GM21723 (cell line): Measurements from ENCODE around the gene TCN2.
"Not testable (repeated sequence)": the region's sequence is repeated elsewhere in the genome, so short reads cannot be mapped to it uniquely, and the experiment has no call there.

Source experiments
- ATAC-seq: cut with Tn5 transposase; IDR thresholded peaks from one replicate; pipeline ENCODE4 v1.9.1; 2021; ENCODE audit warnings: mild to moderate bottlenecking, moderate library complexity; ENCODE audit not compliant: unreplicated experiment

The TCN2 gene

DNA sequence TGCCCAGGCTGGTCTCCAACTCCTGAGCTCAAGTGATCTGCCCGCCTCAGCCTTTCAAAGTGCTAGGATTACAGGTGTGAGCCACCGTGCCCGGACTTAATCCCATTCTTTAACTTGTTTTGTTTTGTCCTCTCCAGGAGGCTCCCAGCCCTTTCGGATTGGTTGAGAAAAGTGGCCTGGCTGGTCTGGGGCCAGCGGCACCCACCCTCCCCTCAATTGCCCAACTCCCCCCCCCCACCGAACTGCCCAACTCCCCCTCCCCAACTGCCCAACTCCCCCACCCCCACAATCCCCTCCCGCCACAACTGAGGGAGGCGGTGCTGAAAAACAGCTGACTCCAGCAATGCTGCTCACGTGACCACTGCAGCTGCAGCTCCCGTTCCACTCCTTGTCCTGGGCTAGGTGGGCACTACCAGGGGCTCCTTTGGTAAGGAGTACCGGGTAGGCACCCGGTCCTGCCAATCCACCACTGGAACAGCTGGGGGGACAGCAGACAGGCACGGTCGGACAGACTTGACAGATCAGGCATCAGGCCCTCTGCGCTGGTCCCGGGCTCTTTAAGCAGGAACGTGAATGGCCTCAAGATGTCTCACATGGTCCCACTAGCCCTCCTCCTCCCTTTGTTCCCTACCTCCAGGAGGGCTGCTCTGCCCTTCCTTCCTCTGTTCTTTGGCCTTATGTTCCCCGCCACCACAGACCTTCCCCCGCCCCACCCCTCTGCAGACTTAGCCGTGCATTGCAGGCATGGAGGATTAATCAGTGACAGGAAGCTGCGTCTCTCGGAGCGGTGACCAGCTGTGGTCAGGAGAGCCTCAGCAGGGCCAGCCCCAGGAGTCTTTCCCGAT, at the start of gene TCN2:
Gene TCN2, plus strand, starts transcription at position 720 of the 845 bp plus-strand sequence. CDS start 158 bp downstream, outside the sequence.
- peak; percentile 52 for ATAC-seq

DNA sequence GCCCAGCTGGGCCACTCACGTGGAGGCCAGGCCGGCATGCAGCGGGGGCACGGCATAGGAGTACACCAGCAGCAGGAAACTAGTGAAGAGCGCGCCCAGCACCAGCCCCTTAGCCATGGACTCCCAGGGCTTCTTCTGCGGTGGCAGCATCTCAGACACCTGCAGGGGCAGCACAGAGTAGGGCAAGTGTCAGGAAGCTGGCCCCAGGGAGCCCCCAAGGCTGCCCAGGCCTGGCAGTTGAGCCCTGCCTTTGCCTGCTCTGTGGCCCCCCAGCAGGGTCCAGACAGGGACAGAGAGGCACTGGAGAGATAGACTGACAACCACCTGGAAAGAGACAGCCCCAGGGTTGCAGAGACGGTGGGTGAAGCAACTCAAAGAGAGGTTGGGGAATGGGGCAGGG, 49.7 kb upstream of the TCN2 start:
- ATAC-seq, result no peak

DNA sequence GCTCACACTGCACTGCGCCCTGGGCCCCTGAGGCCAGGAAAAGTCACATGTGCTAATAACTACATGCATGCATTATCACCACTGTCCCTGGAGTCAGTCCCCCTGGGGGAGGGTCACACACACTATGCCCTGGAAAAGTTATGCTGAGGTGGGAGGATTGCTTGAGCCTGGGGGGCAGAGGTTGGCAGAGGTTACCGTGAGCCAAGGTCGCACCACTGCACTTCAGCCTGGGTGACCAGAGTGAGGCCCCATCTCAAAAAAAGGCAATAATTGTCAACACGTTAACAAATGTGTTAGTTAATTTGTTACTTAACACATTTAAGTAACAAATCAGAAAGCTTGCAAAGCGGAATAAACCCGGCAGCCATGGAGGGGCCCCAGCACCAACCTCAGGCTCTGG, 47.1 kb upstream of the TCN2 start:
- no peak for ATAC-seq

DNA sequence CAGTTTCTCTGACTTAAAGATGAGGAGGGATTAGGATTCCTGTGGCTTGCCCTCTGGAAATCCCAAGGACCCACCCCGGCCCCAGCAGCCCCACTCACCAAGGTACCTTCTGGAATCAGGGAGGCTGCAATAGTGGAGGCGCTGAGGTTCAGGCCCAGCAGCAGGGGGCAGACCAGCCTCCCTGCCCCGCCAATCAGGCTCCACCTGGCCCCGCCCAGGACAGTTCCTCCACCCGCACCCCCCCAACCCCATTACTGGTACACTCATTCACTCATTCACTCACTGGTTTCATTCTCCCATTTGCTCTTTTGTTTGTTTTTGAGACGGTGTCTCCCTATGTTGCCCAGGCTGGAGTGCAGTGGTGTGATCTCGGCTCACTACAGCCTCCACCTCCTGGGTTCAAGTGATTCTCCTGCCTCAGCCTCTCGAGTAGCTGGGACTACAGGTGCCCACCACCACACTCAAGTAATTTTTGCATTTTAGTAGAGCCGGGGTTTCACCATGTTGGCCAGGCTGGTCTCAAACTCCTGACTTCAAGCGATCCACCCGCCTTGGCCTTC, 46.3 kb upstream of the TCN2 start:
- ATAC-seq, result not testable (repeated sequence)

DNA sequence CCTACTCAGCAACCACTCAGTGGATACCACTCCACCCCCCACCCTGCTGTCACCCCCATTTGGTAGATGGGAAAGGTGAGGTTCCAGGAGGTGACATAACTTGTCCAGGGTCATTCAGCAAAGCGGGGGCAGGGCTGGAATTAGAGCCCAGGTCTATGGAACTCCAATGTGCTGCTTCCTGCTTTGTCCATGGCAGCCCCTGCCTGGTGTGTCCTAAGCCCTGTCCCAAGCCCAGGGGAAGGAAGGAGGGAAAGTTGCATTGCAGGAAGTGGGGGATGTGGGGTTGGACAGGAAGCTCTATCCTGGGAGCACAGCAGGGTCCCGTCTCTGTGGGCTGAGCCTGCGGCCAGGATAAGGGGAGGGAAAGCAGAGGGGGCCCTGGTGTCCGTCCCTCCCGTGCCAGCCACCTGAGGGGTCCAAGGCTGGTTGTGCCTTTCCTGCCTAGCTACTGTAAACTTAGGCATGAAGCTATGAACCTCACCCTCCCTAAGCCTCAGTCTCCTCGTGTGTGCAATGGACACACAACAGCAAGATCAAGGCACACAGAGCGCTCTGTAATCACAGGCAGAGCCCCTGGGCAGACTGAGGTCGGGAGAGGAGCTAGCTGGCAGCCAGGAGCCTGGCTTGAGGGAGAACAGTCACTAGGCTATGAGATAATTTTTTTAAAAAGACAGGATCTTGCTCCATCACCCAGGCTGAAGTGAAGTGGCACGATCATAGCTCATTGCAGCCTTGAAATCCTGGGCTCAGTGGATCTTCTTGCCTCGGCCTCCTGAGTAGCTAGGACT, 45.4 kb upstream of the TCN2 start:
- no peak for ATAC-seq

DNA sequence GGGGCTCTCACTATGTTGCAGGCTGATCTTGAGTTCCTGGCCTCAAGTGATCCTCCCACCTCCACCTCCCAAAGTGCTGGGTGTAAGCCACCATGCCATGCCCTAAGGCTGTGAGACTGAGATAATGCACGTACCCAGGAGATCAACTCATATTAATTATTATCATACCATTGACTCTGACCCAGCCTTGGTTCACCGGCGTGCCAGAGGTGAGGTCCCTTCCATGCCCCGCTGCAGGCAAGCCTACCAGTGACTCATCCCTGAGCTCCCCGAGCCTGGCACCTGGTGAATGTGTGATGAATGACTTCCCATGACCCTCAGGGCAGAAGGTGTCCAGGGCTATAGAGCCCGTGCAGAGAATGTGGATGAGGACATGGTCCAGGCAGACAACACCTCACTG, 44.6 kb upstream of the TCN2 start:
- ATAC-seq, result no peak

DNA sequence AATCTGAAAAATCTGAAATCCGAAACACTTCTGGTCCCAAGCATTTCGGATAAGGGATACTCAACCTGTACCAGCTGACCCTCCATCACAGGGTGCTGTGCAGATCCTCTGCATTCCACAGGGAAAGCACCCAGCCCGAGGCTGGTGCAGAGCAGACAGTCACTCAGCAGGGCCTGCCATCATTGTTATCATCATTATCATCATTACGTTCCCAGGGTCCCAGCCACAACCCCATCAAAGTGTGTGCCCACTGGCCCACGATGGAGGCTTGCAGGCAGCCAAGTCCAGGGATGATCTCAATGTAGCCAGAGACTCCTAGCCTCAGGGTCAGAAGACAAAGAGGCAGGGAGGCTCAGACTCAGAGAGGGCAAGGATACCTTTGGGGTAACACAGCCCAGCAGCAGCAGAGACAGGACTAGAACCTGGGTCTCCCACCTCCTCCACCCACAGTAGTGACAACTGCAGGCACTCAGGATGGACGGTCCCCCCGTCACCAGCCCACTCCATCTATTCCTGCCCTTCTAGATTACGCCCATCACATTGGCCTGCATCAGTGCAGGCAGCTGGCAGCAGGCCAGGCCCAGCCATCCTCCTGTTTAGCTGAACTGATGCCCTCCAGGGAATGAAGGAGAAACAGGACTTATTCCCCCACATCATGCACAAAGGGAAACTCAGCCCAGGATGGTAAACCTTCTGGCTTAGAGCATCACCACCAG, 42.8 kb upstream of the TCN2 start:
- no peak for ATAC-seq

DNA sequence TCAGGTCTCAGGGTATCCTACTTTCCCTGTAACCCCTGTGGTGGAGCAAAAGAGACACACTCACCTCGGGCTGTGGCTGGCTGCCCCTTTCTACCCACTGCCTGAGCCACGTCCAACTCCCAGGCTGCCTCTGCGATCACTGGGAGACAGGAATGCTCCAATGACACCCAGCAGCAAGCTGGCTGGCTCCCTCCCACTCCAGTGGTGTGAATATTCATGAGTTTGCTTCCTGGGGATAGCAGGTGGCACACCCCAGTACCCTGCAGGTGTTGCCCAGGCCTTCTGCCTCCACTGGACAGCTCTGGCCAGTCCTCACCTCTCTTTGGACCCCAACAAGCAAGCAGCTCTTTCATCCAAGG, 42.2 kb upstream of the TCN2 start:
- no peak for ATAC-seq

DNA sequence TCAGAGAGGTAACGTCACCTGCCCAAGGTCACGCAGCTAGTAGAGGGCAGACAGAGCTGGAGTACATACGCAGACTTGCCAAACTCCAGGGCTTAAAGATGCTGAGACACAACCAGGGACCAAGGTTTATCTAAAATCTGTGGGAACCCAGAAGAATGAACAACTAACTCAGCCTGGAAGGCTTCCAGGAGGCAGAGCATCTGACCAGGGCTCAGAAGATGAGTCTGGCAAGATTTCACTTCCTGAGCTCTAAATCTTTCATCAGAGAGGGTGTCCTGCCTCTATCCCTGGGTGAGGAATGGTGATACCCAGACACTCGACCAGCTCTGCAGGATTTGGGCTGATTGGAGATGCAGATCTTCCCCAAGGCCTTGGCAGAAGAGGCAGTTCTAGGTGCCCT, 41.6 kb upstream of the TCN2 start:
- ATAC-seq, result no peak

DNA sequence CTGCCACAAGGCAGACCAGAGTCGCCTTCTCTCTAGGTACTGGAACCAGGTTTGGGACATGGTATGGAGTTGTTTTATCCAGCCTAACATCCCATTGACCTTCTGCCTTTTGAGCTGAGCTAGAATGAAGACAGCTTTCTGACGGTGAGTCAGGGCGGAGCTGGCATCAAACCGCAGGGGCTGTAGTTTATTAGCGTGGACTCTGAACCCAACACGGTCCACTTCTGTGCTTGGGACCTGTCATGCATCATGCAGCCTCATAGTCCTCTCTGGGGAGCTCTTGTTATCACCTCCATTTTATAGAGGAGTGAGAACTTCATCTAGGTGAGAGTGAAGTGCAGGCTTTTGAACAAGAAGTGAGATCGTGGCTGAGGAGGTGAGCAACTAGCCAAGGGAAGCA, 40.8 kb upstream of the TCN2 start:
- ATAC-seq, result no peak

DNA sequence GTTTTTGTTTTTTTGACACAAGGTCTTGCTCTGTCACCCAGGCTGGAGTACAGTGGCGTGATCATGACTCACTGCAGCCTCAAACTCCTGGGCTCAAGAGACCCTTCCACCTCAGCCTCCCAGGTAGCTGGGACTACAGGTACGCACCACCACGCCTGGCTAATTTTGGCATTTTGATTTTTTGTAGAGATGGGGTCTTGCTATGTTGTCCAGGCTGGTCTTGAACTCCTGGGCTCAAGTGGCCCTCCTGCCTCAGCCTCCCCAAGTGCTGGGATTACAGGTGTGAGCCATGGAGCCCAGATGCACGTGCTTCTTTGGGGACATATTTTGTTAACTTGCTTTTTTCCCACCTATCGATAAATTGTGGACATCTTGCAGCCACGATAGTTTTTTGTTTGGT, 39.7 kb upstream of the TCN2 start:
- not testable (repeated sequence) for ATAC-seq

DNA sequence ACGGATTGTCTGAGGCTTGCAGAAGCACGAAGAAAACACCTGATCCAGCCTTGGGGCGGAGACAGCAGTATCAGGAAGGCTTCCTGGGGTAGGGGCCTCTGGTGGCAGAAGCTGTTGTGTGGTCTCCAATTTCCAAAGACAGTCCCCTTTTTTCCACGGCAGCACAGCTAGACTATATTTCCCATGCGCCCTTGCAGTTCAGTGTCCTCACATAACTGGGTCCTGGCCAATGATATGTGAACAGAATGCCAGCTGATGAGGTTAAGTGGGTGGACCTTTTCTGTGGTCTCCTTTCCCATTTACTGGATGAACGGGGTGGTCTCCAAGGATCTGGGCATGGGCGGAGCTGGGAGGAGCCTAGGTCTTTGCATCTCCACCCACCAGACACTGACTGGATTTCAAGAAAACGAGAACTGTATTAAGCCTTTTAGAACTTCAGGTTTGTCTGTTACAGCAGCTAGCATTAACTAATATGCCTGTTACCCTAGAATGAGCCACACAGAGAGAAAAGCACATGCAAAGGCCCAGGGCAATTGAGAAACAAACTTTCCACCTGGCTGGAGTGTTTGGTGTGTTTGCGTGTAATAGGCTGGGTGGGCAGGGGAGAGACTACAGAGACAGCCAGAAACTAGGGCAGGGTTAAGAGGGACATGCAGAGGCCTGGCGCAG, 38.7 kb upstream of the TCN2 start:
- ATAC-seq, result no peak

DNA sequence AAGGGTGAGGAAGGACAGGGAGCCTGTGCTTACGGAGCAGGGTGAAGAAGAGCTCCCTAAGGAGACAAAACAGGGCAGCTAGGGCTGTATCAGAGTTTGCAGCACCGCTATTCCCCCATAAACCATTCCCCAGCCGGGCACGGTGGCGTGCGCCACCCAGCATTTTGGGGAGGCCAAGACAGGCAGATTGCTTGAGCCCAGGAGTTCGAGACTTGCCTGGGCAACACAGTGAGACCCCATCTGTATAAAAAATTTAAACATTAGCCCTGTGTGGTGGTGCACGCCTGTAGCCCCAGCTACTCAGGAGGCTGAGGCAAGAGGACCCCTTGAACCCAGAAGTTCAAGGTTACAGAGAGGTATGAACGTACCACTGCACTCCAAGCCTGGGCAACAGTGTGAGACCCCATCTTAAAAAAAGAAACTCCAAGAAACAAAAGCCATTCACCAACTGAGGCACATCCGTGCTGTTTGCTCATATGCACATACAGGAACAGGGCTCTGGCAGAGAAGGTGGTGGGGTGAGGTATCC, 37.2 kb upstream of the TCN2 start:
- no peak for ATAC-seq

DNA sequence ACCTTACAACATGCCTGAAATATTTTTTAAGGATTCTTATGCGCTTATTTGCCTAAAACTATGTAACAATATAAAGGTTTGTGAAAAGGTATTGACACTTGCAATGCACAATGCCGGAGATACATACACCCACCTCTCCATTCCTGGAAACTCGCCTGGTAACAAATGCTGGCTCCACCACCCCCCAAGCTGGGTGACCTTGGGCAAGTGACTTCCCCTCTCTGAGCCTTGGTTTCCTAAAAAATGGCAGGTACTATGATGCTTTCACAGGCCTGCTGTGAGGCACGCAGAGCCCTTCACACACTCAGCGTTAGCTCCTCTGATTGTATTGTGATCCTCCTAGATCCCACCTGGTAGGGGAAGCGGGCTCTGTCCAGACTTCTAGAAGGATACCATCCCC, 34.8 kb upstream of the TCN2 start:
- ATAC-seq, result no peak

DNA sequence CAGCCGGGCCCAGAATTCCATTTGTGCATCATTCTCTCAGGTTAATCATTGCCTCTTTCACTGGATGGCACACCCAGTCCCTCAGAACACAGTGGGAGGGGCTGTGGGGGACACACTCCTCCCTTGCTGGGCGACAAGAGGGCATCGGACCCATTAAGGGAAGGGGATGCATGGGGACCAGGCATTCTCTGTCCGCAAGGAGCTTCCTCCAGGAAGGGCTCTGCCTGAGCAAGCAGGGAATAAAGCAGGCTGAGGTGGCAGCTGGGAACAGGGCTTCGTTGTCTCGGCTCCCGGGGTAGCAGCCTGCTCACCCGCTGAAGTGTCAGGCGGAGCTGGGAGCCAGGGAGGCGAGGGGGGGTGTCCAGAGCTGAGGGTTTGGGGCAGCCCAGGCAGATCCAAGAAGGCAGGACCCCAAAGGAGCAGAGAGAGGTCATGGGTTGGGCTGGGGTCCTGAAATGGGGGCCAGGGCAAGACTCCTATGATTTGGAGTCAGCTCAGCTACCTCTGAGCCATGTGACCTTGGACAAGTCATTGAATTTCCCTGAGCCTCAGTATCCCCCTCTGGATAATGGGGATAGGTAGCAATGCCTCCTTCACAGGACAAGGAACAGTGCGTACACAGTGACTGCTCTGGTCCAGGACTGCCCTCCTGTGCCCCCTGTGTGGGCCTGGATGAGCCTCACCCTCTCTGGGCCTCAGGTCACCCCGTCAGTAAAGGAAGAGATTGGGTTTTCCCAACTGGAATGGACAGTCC, 34.0 kb upstream of the TCN2 start:
- no peak for ATAC-seq

DNA sequence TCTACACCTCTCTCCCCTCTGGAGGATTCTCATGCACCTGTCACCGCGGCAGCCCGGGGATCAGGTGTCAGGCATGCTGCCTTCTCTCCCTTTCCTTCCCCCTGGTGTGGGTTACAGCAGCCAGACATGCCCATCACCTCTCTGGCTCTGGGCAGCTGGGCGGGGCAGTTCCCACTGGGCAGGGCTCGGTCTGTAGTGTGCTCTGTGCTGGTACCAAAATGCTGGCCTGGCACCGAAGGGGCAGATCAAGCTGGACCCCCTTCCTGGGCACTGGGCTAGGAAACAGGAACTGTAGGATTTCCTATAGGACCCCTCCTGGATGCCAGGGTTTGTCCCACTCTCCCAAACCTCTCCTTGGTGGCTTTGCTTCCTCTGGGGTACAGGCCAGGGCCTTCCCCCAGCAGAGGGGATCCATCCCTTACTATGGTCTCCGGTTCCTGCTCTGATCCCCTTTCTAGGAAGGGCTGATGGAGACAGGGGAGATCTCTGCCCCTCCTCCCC, 33.3 kb upstream of the TCN2 start:
- ATAC-seq, result no peak

DNA sequence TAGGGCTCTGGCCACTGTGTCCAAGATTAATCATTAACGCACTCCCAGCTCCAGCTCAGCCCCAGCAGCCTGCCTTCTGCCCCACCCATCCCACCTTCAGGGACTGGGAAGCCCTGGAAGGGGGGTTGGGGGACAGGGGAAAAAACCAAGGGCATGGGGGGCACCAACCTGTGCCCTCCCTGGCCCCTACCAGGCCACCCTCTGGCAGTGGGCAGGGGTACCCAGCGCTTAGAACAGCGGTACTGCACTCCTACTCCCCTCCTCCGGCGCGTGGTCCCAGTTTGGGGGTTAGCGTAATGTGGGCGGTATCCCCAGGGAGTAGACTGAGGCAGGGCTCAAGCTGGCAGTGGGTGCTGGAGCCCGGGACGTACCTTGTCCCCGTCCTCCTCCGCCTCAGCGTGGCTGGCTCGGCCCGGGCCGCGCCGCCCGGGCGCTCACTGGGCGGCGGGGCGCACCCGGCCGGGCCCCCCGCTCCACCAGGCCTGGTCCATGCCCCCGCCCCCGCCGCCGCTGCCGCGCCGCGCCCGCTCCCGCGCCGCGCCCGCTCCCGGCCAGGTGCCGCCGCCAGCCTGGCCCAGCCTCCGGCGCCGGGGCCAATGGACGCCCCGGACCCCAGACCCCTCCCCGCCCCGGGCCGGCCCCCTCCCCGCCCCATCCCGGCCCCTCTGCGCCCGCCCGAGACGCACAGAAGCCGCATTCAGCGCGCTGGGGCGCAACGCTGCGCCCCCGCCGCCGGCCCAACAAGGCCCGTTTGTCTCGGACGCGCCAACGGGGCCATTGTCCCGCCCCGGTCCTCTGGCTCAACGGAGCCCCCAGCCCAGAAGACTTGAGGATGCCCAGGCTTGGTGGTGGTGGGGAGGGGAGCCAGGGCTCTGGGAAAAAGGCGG, 32.6 kb upstream of the TCN2 start, which contains the start of gene GAL3ST1:
Gene GAL3ST1, minus strand, starts transcription at position 571 of the 887 bp plus-strand sequence. CDS start 17,273 bp downstream, outside the sequence.
- no peak for ATAC-seq

DNA sequence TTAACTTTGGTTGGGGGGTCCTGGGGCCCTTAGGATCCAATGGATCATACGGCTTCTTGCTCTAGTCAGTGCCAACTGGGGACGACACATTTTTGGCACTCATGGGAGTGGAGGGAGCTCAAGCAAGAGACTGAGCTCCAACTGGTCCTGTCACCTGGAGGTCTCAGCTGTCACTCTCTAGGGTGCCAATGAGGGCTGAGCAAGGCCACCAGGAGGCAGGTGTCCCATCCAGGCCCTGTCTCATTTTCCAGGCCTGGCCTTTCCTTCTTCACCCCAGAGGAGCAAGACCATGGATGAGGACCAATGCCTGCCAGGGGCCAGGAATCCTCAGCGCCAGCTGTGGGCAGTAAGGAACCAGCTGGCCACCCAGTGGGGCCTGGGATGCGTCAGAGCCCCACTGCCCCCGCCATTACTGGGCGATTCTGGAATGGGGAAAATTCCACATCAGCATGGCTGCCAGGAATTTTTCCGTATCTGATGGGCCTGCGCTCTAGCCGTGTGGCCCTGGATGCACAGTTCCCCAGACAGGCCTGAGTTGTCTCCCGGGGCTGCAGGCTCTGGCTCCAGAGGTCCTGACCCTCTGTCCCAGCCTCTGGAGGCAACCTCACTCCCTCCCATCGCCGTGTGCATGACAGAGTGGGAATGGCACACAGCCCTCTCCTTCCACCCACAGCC, 31.8 kb upstream of the TCN2 start:
- ATAC-seq, result no peak
